Coronary artery (tissue), 2 donors: Measurements from ENCODE around the gene SPAG9.
A peak's percentile ranks its signal among the peaks of the same experiment; 100 is the strongest.

Experiments
- DNase-seq: peaks from one replicate; pipeline ENCODE4 v3.0.0-alpha.2; 2017; ENCODE audit warnings: low spot score
- H3K27ac ChIP-seq, 2 donors: fragments of 200-600 bp; sonication (generic); one replicate each; pipeline ENCODE4 v1.5.1; 2016 to 2019
- H3K4me3 ChIP-seq: fragments of 200-600 bp; sonication (generic); 2 replicates; pipeline ENCODE4 v1.5.1; 2016; ENCODE audit warnings: mild to moderate bottlenecking, moderate library complexity
- CTCF ChIP-seq: fragments of 200-600 bp; sonication (generic); IDR thresholded peaks from one replicate; pipeline ENCODE4 v1.5.1; 2019; ENCODE audit warnings: antibody characterized with exemption

The SPAG9 gene

GRCh38 chr17:51050291-51051033, 70.2 kb downstream of the SPAG9 start:
- Histone ChIP-seq H3K27ac (no peak overlapping the region), H3K4me3 (no peak overlapping the region)
- no peak for DNase-seq
- TF ChIP-seq CTCF, result no peak

GRCh38 chr17:51046514-51047384, 73.9 kb downstream of the SPAG9 start:
- DNase-seq, result no peak
- Histone ChIP-seq H3K4me3 (peak overlapping the region; percentile 45), H3K27ac (peak overlapping the region in 1 of 2 donors; percentile 22)
- no peak for TF ChIP-seq CTCF

- TF ChIP-seq CTCF, result no peak
- Histone ChIP-seq H3K27ac (no peak overlapping the region), H3K4me3 (no peak overlapping the region)
- DNase-seq, result no peak
Observed at GRCh38 chr17:51046046-51046445, 74.6 kb downstream of the SPAG9 start.

- DNase-seq, result no peak
- Histone ChIP-seq H3K4me3 (no peak overlapping the region), H3K27ac (no peak overlapping the region)
- no peak for TF ChIP-seq CTCF
Observed at GRCh38 chr17:51045621-51046020, 75.0 kb downstream of the SPAG9 start.

GRCh38 chr17:51044976-51045375, 75.7 kb downstream of the SPAG9 start:
- DNase-seq, result no peak
- H3K4me3 ChIP-seq, result no peak overlapping the region
- no peak for TF ChIP-seq CTCF
- H3K27ac ChIP-seq, result no peak overlapping the region

GRCh38 chr17:51036084-51036483, 84.6 kb downstream of the SPAG9 start:
- no peak overlapping the region for H3K27ac ChIP-seq
- TF ChIP-seq CTCF, result no peak
- no peak for DNase-seq
- no peak overlapping the region for H3K4me3 ChIP-seq
